Panc1 (cell line): ENCODE data around the gene ARHGEF37.

ENCODE experiments used
- CTCF ChIP-seq: fragments of 450-650 bp; IDR thresholded peaks from 2 replicates; pipeline ENCODE4 v1.5.1; 2017; ENCODE audit warnings: mild to moderate bottlenecking
- TCF7L2 ChIP-seq: IDR thresholded peaks from 2 replicates; pipeline ENCODE4 v1.6.1; 2011; ENCODE audit warnings: mild to moderate bottlenecking, low read depth, low read length, inconsistent platforms

GRCh38 chr5:149641600-149641999 is 60.3 kb downstream of the ARHGEF37 start:
- TF ChIP-seq CTCF (no peak), TCF7L2 (no peak)
